Endothelial cell of umbilical vein (primary cell): ENCODE data around the gene CC2D1A. TPM values are rescaled to one million over a fixed set of nuclear protein-coding genes. Genes with fewer than 3 reads are reported as not detected.

ENCODE experiments used
- BruUV-seq: library from RNA; stranded (reverse); fragments of 400-500 nt; replicated peaks from 2 replicates; lab custom pipeline; 2021; lab: Mats Ljungman, UMichigan
- CTCF ChIA-PET: fragments of 300-600, 350-600 bp; sonication (Branson Sonifier 250); formaldehyde crosslinking; loops from one replicate; lab custom pipeline; 2021; ENCODE audit warnings: antibody characterized with exemption, inconsistent platforms; lab: Charles Lee
- POLR2A ChIA-PET: fragments of 300-600, 350-600 bp; sonication (Branson Sonifier 250); formaldehyde crosslinking; loops from one replicate; lab custom pipeline; 2021; ENCODE audit warnings: antibody characterized with exemption, inconsistent platforms; lab: Charles Lee
- DNase-seq: peaks from one replicate; pipeline ENCODE4 v3.0.0-alpha.2; 2011; ENCODE audit warnings: low read depth, low spot score
- FAIRE-seq: peaks from 2 replicates; lab custom pipeline; 2011; peaks lifted over from hg19 to GRCh38; lab: Jason Lieb, UNC
- H2AFZ ChIP-seq: 2 replicates; pipeline ENCODE4 v1.6.0; 2012; ENCODE audit warnings: low read depth, low read length, control low read depth, inconsistent platforms
- H3K27ac ChIP-seq: 2 replicates; pipeline ENCODE4 v1.5.1; 2011; ENCODE audit warnings: low read depth, mild to moderate bottlenecking, control low read depth, low read length, moderate library complexity; ENCODE audit not compliant: insufficient read depth
- H3K27me3 ChIP-seq, 2 experiments: 2 replicates each; pipeline versions ENCODE4 v1.6.0 to v1.6.1; 2011; ENCODE audit warnings: low read length in 2 of 2, mixed read lengths in 1 of 2; ENCODE audit not compliant: control insufficient read depth in 2 of 2, insufficient read depth in 2 of 2
- H3K36me3 ChIP-seq, 2 experiments: 2 replicates in 1 of 2; 3 replicates in 1 of 2; pipeline ENCODE4 v1.5.1; 2011; ENCODE audit warnings: low read length in 2 of 2, mild to moderate bottlenecking in 1 of 2, moderate library complexity in 1 of 2; ENCODE audit not compliant: control insufficient read depth in 2 of 2, insufficient read depth in 2 of 2; ENCODE audit errors: extremely low read depth in 1 of 2
- H3K4me1 ChIP-seq: 3 replicates; pipeline ENCODE4 v1.5.1; 2011; ENCODE audit warnings: mild to moderate bottlenecking, low read length; ENCODE audit not compliant: control insufficient read depth, insufficient read depth; ENCODE audit errors: extremely low read depth
- H3K4me2 ChIP-seq: 2 replicates; pipeline ENCODE4 v1.6.1; 2011; ENCODE audit warnings: low read length, control low read depth, mixed read lengths; ENCODE audit not compliant: insufficient read depth
- H3K4me3 ChIP-seq, 3 experiments: fragments of 200-600 bp in 1 of 3; sonication (generic), shearing (Covaris generic) in 1 of 3; replicated peaks in 1 of 3; 2 replicates each; pipeline ENCODE4 v1.5.1; 2011 to 2016; ENCODE audit warnings: control low read depth in 3 of 3, low read length in 3 of 3, mild to moderate bottlenecking in 2 of 3, inconsistent platforms in 1 of 3, low read depth in 1 of 3, moderate library complexity in 1 of 3; ENCODE audit not compliant: insufficient read depth in 1 of 3
- H3K79me2 ChIP-seq: 2 replicates; pipeline ENCODE4 v1.6.0; 2012; ENCODE audit warnings: low read length, inconsistent platforms; ENCODE audit not compliant: control insufficient read depth, insufficient read depth
- H3K9ac ChIP-seq: replicated peaks from 2 replicates; pipeline ENCODE3; 2011; ENCODE audit warnings: low read length, control low read depth; ENCODE audit not compliant: insufficient read depth; ENCODE audit errors: extremely low read depth
- H3K9me1 ChIP-seq: replicated peaks from 3 replicates; pipeline ENCODE4 v1.6.0; 2011; ENCODE audit warnings: mild to moderate bottlenecking, low read length; ENCODE audit not compliant: control insufficient read depth, insufficient read depth; ENCODE audit errors: extremely low read depth
- H3K9me3 ChIP-seq: replicated peaks from 2 replicates; pipeline ENCODE4 v1.5.1; 2012; ENCODE audit warnings: low read length, inconsistent platforms; ENCODE audit not compliant: control insufficient read depth, insufficient read depth
- H4K20me1 ChIP-seq: replicated peaks from 2 replicates; pipeline ENCODE3; 2011; ENCODE audit warnings: mild to moderate bottlenecking, low read length; ENCODE audit not compliant: control insufficient read depth, insufficient read depth; ENCODE audit errors: extremely low read depth
- EZH2 ChIP-seq: IDR thresholded peaks from 2 replicates; pipeline ENCODE4 v1.6.1; 2012; ENCODE audit warnings: borderline replicate concordance, low read depth, mild to moderate bottlenecking, moderate library complexity, low read length, inconsistent platforms; ENCODE audit not compliant: severe bottlenecking
- FOS ChIP-seq: IDR thresholded peaks from 2 replicates; pipeline ENCODE4 v1.6.1; 2011; ENCODE audit warnings: mild to moderate bottlenecking, low read length, moderate library complexity, borderline replicate concordance; ENCODE audit not compliant: insufficient read depth
- GATA2 ChIP-seq: IDR thresholded peaks from 2 replicates; pipeline ENCODE4 v1.7.0; 2011; ENCODE audit warnings: low read depth, mild to moderate bottlenecking, moderate library complexity, mixed read lengths, low read length; ENCODE audit not compliant: insufficient read length, insufficient read depth
- JUN ChIP-seq: IDR thresholded peaks from 2 replicates; pipeline ENCODE4 v1.6.1; 2011; ENCODE audit warnings: borderline replicate concordance, low read depth; ENCODE audit not compliant: insufficient read length, insufficient read depth
- MYC ChIP-seq: IDR thresholded peaks from one replicate; pipeline ENCODE4 v1.6.1; 2011; ENCODE audit warnings: mild to moderate bottlenecking, low read depth, low read length
- POLR2A ChIP-seq: IDR thresholded peaks from 2 replicates; pipeline ENCODE4 v1.6.1; 2012; ENCODE audit warnings: low read depth, mild to moderate bottlenecking, control low read depth, low read length
- POLR2AphosphoS5 ChIP-seq: IDR thresholded peaks from 2 replicates; pipeline ENCODE4 v1.6.1; 2012; ENCODE audit warnings: low read depth, mild to moderate bottlenecking, control low read depth, low read length, moderate library complexity; ENCODE audit not compliant: insufficient read depth
- dilution Hi-C: fragments of 300-500 bp; cut with MboI; formaldehyde crosslinking; loops from one replicate; pipeline ENCODE4 v1.15.0; 2019; ENCODE audit warnings: low sequenced_read_pairs; ENCODE audit not compliant: extremely low pct_ligation_motif_present
- intact Hi-C: fragments of 100-400 bp; cut with micrococcal nuclease; formaldehyde crosslinking; loops from one replicate; pipeline ENCODE4 v1.10.0; 2022
- polyA plus RNA-seq, 4 experiments: library from polyadenylated mRNA; depleted of rRNA in 3 of 4; stranded (reverse) in 3 of 4; unstranded in 1 of 4; fragments of >200 nt; gene quantifications; 2 replicates each; pipeline versions ENCODE4 v1.2.1 to v1.2.3, GENCODE V29; 2011 to 2012; ENCODE audit warnings: missing spikeins in 1 of 4
- total RNA-seq: library from RNA; stranded (reverse); gene quantifications from 2 replicates; pipeline ENCODE4 v1.2.3, GENCODE V29; 2021
- TF ChIP-seq, protein P1 (sequence below), 2 donors: IDR thresholded peaks; 1 replicate in 1 of 2; 2 replicates in 1 of 2; pipeline ENCODE4 v1.5.1; 2011; ENCODE audit warnings: low read length in 2 of 2, mild to moderate bottlenecking in 2 of 2, moderate library complexity in 2 of 2, control low read depth in 1 of 2, inconsistent platforms in 1 of 2, low read depth in 1 of 2; ENCODE audit not compliant: insufficient read depth in 1 of 2; ENCODE audit errors: extremely low read depth in 1 of 2
- TF ChIP-seq, protein P2 (sequence below): IDR thresholded peaks from 2 replicates; pipeline ENCODE4 v1.6.1; 2011; ENCODE audit not compliant: insufficient read depth, insufficient read length

Gene CC2D1A
- total and polyA plus RNA-seq, 2 donors (not counting 3 experiments of a cell fraction or from before 2014, with no cell fraction given) = 13.6 to 33.7 TPM

DNA sequence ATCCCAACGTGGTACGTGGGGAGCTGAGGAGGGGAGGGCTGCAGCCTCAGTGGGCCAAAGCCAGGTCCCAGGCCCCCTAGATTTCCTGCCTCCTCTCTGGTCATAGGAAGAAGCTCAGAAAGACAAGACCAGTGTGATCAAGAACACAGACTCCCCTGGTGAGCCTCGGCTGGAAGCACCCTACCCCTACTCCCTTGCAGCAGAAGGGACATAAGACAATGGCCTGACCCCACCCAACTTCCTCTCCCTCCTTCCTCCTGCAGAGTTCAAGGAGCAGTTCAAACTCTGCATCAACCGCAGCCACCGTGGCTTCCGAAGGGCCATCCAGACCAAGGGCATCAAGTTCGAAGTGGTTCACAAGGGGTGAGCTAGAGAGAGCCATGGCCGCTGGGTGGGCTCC lies 20.7 kb downstream of the CC2D1A start:
- CTCF ChIA-PET = interaction anchor here (0.5 to 1.6 kb wide), 4 partner anchors 9 to 126 kb away, joined by 3 to 5 read pairs (median 3); partner anchors contain the start of gene IL27RA
- H3K27ac ChIP-seq = no peak overlapping the region
- POLR2A ChIA-PET = interaction anchor here (0.6 kb wide), 1 partner anchor 78 kb away, joined by 3 read pairs; no protein-coding TSS in a partner anchor

More for the DNA sequence above, 20.7 kb downstream of the CC2D1A start:
- peaks cover 2 to 16% of the 10 kb centered on the region in 2 experiments for H3K36me3 ChIP-seq
- no peak for FAIRE-seq
- intact Hi-C loops (no loop called here), dilution Hi-C loops (no loop called here)
- H3K9ac ChIP-seq = no peak overlapping the region
- DNase-seq = no peak
- H3K27me3 ChIP-seq = no peaks in the 10 kb centered on the region
- H3K4me3 ChIP-seq = no peak overlapping the region
- no peaks in the 10 kb centered on the region for H3K9me3 ChIP-seq
- TF ChIP-seq, protein P1, sequence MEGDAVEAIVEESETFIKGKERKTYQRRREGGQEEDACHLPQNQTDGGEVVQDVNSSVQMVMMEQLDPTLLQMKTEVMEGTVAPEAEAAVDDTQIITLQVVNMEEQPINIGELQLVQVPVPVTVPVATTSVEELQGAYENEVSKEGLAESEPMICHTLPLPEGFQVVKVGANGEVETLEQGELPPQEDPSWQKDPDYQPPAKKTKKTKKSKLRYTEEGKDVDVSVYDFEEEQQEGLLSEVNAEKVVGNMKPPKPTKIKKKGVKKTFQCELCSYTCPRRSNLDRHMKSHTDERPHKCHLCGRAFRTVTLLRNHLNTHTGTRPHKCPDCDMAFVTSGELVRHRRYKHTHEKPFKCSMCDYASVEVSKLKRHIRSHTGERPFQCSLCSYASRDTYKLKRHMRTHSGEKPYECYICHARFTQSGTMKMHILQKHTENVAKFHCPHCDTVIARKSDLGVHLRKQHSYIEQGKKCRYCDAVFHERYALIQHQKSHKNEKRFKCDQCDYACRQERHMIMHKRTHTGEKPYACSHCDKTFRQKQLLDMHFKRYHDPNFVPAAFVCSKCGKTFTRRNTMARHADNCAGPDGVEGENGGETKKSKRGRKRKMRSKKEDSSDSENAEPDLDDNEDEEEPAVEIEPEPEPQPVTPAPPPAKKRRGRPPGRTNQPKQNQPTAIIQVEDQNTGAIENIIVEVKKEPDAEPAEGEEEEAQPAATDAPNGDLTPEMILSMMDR (IDR thresholded peaks at IDR 0.05; ENCODE audit: extremely low read depth in 1 of 2, insufficient read depth in 1 of 2, low read depth in 1 of 2, low read length in 2 of 2) = no peak
- TF ChIP-seq POLR2AphosphoS5 (no peak), GATA2 (no peak), EZH2 (no peak), MYC (no peak), POLR2A (no peak), JUN (no peak), FOS (no peak)
- TF ChIP-seq, protein P2, sequence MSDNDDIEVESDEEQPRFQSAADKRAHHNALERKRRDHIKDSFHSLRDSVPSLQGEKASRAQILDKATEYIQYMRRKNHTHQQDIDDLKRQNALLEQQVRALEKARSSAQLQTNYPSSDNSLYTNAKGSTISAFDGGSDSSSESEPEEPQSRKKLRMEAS = no peak
- no peak overlapping the region for H2AFZ ChIP-seq
- H4K20me1 ChIP-seq = no peaks in the 10 kb centered on the region
- no peaks in the 10 kb centered on the region for H3K79me2 ChIP-seq
- no peaks in the 10 kb centered on the region for H3K9me1 ChIP-seq
- no peak overlapping the region for H3K4me2 ChIP-seq
- H3K4me1 ChIP-seq = no peaks in the 10 kb centered on the region
- no TSS peak for BruUV-seq
